ENCODE data around the gene PI16.

DNA sequence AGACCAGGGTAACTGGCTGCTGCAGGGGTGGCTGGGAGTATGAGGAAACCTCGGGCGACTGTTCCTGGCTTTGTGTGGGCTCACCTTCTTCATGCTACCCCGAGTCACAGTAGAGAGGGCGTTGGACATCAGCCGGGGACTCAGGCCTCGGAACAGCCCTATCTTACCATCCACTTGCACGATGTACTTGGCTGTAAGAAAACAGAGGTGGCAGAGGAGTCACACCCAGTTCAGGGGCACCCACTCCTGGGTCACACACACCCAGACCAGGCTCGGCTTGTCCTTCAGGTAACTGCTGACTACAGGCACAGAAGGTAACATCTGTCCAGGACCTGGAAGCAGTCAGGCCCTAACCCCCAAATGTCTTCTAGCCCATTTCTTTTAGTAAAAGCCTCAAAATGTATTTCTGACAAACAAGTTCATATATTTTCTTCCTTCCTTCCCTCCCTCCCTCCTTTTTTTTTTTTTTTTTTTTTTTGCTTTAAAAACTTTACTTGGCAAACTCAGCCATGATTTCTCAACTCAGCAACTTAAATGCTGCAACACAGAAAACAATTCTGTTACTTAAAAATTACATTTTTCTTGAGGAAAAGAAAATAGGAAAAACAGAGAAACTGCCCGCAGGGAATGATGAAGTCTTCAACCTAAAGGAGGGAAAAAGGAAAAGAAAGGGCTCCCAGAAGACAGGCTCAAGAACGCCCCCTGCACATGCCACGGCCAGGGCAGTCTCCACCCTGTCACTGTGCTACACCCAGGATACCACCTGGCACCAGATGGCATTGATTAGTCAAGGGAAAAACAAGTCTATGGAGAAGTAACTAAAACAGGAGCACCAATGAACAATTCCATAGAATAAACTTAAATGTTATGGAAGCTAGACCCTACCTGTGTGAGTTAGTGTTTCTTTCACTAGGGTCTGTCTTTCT lies 24.1 kb downstream of the PI16 start:
- TF ChIP-seq CTCF (conservative IDR thresholded peaks at IDR 0.05) = no peak
- no peak for TF ChIP-seq EZH2 (IDR thresholded peaks at IDR 0.05; ENCODE audit: low read depth)
